SH-SY5Y (cell line): Measurements from ENCODE around the gene PGAP2.

ENCODE experiments used
- GATA2 ChIP-seq: IDR thresholded peaks from 2 replicates; pipeline ENCODE4 v1.6.1; 2011; ENCODE audit warnings: mild to moderate bottlenecking, low read depth, low read length
- GATA3 ChIP-seq: IDR thresholded peaks from 2 replicates; pipeline ENCODE4 v1.6.1; 2011; ENCODE audit warnings: low read depth, mild to moderate bottlenecking, low read length, moderate library complexity

PGAP2 gene

GRCh38 chr11:3807909-3808860, at the start of gene PGAP2:
PGAP2 (plus strand) TSS chr11:3808560; CDS start chr11:3811260, 2,700 bp downstream.
- TF ChIP-seq GATA3 (no peak), GATA2 (no peak)

GRCh38 chr11:3764266-3764665, 44.1 kb upstream of the PGAP2 start:
- TF ChIP-seq GATA2 (no peak), GATA3 (no peak)

GRCh38 chr11:3767536-3767935, 40.8 kb upstream of the PGAP2 start:
- no peak for TF ChIP-seq GATA3
- no peak for TF ChIP-seq GATA2

GRCh38 chr11:3773180-3773579, 35.2 kb upstream of the PGAP2 start:
- TF ChIP-seq GATA2, result no peak
- TF ChIP-seq GATA3, result no peak

GRCh38 chr11:3775736-3776406, 32.5 kb upstream of the PGAP2 start:
- TF ChIP-seq GATA2 (no peak), GATA3 (no peak)

- TF ChIP-seq GATA2 (no peak), GATA3 (no peak)
These were observed 26.9 kb upstream of the PGAP2 start for GRCh38 chr11:3781423-3781822.

GRCh38 chr11:3782963-3783362, 25.4 kb upstream of the PGAP2 start:
- no peak for TF ChIP-seq GATA3
- no peak for TF ChIP-seq GATA2

GRCh38 chr11:3783611-3784010, 24.7 kb upstream of the PGAP2 start:
- no peak for TF ChIP-seq GATA3
- no peak for TF ChIP-seq GATA2

GRCh38 chr11:3786781-3787428, 21.5 kb upstream of the PGAP2 start:
- TF ChIP-seq GATA3, result no peak
- no peak for TF ChIP-seq GATA2

GRCh38 chr11:3795131-3796001, 13.0 kb upstream of the PGAP2 start:
- TF ChIP-seq GATA2 (no peak), GATA3 (no peak)

- no peak for TF ChIP-seq GATA2
- no peak for TF ChIP-seq GATA3
These were observed 12.4 kb upstream of the PGAP2 start for GRCh38 chr11:3796002-3796311.

- TF ChIP-seq GATA2 (no peak), GATA3 (no peak)
These were observed 12.0 kb upstream of the PGAP2 start for GRCh38 chr11:3796346-3796745.

GRCh38 chr11:3796801-3797328, 11.5 kb upstream of the PGAP2 start:
- no peak for TF ChIP-seq GATA3
- TF ChIP-seq GATA2, result no peak
